Limb (tissue), 2 donors: ENCODE measurements around the gene ICAM3.
A peak's percentile ranks its signal among the peaks of the same experiment; 100 is the strongest.

Experiments used
- DNase-seq, 2 donors: peaks; one replicate each; pipeline ENCODE4 v3.0.0-alpha.2; 2016; ENCODE audit errors: extremely low spot score in 2 of 2

The ICAM3 gene

DNA sequence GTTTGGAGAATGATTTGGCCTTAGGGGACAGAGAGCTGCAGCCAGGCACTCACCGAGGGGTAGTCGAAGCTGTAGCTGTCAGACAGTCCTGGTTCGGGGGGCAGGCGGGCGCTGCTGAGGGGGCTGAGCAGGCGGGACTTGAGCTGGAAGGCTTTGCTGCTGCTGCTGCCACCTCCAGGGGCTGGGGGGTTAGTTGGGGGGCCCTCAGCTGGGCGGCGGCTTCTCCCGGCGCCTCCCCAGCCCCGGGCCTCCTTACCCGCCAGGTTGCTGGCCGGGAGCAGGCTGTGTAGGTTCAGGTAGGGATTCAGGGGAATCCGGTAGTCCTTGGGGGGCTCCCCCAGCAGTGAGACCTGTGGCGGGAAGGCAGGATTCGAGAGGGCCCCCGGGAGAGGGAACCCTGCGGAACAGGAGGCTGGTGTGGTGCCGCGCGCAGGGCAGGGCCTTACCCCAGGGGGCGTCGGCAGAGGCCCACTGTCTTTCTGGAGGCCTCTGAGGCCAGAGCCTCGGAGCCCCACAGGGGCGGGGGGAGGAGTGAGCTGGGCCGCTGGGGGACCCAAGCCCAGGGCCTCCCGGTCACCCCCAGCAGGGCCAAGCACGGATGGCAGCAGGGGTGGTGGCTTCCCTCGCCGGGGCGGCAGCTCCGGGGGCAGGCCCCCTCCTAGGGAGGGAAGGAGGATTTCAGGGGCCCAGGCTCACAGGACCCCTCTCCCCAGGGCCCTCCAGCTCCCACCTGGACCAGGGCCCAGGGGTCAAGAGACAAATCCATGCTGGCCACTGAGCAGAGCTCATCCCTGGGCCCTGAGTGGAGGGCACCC, 18.6 kb downstream of the ICAM3 start:
- no peak for DNase-seq

DNA sequence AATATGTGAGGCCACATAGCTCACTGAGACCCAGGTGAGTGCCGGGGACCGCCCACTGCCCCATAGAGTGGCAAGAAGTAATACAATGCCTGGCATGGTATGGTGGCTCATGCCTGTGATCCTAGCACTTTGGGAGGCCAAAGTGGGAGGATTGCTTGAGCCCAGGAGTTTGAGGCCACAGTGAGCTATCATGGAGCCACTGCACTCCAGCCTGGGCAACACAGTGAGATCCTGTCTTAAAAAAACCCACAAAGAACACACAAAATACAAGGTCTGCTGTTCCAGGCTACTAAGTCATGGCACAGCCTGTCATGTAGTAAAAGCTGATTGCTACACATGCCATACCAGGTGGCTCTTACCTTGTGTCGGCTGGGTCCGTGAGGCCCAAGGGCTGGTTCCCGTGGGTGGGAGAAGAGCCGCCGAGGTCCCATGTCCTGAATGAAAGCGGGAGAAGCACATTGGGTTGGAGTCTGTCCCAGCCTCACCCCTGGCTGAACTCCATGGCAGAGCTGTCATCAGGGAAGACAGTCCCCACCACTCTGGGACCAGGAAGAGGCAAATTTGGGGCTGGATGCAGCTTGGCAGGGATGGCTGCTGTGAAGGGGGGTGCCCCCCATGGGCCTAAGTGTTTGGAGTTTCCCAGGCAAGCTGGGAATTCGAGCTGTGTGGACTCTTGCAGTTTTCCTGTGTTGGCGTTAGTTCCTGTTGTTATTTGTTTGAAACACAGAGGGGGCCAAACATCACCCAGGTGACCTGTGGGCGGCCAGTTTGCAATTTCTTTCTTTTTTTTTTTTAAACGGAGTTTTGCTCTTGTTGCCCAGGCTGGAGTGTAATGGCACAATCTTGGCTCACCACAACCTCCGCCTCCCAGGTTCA, 20.4 kb downstream of the ICAM3 start:
- DNase-seq = no peak

DNA sequence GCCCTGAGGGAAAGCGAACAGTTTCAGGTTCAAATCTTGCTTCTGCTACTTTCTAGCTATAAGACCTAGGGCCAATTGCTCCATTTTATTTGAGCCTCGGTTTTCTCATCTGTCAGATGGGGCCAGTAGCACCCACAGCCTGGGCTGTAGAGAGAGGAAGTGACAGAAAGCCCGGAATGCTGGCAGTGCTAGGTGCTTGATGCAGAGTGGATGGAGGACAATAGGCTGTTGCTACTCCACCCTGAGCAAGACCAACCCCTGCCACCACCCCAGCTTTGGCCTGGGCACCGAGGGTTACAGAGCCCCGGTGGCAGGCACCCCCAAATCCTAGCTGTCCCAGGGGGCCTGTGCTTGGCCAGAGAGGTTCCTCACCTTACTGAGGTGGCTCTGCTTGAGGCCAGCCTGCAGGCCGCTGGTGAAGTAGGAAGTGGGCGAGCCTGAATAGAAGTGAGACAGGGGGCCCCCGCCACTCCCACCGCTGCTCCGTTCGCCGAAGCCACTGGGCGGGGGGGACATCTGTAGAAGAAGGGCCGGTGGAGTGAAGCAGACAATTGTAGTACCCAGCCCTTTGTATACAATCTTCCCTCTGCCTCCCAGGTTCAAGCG, 21.5 kb downstream of the ICAM3 start:
- no peak for DNase-seq

DNA sequence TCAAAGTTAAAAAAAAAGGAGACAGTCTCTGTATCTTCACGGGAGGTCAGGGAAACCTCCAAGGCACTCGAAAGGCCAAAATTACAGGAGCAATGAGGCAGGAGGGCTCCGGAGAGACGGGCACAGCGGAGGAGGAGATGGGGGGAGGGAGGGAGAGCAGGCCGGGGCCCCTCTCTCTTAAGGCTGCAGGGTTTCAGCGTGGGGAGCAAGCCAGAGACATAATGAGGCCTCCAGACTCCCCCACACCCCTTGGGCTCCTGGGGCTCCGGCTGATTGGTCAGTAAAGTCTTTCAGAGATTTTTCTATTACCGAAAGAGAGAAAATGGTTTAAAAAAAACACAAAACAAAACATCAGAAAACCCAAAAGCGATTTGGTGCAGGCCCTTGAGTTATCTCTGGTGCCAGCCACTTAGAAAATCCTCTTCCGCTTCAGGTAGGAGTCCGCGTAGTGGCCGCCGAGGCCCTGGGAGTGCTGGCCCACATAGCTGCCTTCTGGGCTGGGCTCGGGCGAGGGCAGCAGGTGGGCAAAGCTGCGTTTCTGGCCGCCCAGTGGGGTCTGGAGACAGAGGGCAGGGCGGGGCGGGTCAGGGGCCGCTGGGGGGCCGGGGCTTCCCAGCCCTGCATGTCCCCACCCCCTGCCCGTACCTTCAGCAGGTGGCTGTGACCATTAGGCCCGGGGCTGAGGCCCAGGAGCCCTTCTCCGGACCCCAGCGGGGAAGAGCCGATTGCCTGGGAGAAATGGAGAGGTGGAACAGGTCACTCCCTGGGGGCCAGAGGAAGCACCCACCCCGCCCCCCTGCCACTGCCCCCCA, 22.2 kb downstream of the ICAM3 start:
- no peak for DNase-seq

DNA sequence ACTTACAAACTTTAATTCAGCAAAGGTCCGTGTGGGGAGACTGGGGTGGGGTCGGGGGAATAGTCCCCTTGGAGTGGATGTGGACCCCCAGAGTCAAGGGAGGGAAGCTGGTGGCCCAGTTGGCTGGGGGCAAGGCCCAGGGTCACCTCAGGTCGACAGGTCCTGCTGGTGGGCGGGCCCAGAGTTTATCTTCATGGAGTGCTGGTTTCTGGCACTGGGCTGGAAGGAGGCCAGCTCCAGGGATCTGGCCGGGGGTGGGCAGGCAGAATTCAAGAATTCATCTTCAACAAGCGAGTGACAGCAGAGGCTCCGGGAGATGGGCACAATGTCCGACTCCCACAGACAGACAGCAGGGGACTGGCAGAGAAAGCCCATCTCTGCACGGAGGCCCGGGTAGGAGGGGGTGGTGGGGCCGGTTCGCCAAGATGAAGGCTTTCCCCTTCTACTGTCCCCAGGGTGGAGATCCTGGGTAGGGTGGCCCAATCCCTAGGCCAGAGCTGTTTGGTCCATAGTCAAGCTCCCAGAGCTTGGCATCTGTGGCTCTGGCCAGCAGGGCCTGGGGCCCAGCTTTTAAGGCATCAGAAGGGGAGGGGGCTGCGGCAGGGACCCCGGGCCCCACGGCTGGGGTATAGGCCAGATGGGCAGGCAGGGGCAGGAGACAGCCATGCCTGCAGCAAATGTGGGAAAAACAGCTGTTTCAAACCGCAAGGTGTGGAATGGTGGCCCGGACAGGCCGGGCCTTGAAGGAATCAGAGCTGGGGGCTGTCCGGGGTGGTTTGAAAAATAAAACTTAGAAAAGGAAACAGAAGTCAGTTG, 23.0 kb downstream of the ICAM3 start:
- no peak for DNase-seq

DNA sequence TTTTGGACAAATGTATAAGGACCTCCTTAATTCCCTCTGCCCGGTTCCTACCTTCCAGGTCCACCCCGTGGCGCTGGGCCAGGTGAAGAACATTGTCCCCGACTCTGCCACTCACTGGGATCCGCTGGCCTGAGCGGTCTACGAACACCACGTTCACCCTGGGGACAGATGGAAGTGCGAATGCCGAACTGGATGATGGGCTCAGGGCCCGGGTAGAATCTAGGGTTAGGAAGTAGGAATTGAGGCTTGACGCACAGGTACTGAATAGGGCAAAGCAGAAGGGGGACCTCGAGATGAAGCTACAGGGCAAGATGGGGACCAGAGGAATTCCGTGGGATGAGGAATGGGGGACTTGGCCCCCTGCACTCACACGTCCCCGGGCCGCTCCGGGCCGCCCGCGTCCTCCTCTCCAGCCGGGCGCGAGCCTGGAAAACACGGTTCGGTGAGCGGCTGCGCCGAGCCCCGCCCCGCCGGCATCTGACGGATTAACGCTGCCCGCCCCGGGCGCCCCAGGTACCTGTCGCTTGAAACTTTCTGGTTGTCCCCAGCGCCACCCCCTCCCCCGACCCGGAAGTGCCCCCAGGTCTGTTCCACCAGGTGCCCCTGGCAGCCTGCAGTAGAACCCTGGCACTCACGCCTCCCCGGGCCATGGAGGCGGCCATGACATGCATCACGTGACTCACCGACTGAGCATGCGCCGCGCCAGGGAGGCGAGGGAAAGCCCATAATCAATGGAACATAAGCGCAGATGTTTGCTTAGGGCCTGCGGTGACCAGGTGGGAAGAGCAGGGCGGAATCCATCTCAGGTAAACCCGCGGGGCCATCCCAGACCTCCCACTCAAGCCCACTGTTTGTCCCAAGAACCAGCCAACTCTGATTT, 23.8 kb downstream of the ICAM3 start, which contains the start of gene FDX2:
Gene FDX2, minus strand, starts transcription at position 681 of the 880 bp plus-strand sequence. Its CDS starts 19 bp downstream, at position 662.
- peak; percentile 84 to 92 for DNase-seq

DNA sequence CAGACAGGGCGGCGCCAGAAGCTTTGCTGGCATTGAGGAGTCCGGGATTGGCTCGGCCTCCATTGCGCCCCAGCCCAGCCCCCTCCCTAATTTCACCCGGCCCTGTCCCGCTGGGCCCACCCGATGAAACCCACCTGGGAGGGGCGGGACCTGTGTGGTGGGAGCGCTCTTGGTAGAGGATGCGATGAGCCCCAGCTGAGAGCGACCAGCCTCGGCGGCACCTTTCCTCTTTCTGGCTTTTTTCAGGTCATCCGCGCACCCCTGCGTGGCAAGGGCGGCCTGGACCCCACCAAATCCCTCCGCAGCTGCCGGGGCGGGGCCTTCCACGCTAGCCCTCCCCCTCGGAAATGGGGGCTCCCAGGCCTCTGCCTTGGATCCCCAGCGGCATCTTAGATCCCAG, 30.0 kb downstream of the ICAM3 start, which contains the start of gene ZGLP1:
Gene ZGLP1, minus strand, starts transcription at position 393 of the 400 bp plus-strand sequence.
- DNase-seq = no peak

DNA sequence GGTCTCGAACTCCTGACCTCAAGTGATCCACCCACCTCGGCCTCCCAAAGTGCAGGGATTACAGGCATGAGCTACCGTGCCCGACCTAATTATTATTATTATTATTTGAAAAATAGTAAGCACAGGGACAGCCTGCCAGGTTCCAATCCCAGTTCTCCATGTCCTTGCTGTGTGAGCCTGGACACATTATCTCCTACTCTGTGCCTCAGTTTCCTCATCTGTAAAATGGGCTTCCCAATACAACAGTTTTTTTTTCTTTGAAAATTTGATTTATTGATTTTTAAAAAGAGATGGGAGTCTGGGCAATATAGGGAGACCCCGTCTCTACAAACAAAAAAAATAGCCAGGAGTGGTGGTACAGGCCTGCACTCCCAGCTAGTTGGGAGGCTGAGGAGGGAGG, 33.1 kb downstream of the ICAM3 start:
- no peak for DNase-seq

DNA sequence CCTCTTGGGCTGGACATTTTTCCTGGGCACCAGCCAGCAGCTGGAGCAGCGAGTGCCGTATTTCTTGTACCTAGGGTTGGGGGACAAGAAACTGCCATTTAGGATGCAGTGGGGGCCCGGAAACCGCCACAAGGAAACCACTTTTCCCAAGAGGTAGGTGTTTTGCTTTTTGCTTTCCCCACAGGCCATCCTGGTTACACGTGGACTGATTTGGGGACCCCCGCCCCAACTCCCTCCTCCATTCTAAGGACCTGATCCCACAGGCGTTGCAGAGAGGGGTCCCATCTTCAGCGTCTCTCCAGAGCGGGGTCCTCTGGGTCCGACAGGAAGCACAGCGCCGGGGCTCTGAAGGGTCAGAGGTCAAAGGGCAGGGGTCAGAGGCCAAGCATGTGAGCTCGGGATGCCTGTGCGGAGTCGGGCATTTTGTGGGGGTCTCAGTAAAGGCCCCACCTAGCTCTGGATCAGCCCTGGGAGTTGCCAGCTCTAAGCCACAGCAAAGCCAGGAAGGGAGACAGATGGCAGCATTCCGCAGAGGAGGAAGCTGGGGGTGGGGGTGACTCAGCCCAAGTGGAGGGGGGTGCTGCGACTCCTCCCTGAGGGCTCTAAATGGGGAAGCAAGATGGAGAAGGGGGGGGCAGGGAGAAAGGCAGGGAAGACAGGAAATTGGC, 34.2 kb downstream of the ICAM3 start:
- DNase-seq = no peak

DNA sequence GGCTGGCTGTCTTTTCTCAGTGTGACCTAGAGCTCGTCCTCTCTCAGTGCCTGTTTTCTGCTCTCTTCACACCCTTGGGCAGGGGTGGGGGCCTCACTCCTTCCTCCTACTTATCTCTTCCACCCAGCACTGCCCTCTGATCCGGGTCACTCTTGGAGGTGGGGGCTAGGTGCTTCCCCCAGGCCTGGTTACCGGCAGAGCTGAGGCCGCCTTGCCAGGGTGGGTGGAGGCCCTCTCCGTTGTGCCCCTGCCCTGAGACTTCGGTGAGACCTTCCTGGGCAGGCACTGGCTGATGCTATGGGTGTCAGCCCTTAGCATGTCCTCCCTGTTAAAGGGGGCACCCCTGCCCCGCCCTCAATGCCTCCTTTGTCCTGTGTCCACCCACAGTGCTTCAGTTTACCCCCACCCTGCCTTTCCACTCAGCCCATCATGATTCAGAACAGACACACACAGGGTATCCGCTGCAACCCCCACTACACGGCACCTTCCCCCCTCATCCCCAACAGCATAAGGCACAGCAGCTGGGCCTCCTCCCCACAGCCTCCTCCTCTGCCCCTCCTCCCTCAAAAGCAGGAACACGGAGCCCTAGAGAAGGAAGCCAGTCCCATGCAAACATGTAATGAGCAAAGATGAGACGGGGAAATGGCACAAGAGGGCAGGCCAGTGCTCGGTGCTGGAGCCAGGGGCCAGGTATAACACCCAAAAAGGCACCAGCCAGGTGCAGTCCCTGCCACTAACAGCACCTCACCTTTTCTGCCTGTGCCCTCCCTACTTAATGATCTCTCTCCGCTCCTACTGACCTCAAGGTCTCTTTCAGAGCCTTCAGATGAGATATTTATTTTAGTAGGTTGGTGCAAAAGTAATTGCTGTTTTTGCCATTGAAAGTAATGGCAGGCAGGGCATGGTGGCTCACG, 39.6 kb downstream of the ICAM3 start:
- no peak for DNase-seq

DNA sequence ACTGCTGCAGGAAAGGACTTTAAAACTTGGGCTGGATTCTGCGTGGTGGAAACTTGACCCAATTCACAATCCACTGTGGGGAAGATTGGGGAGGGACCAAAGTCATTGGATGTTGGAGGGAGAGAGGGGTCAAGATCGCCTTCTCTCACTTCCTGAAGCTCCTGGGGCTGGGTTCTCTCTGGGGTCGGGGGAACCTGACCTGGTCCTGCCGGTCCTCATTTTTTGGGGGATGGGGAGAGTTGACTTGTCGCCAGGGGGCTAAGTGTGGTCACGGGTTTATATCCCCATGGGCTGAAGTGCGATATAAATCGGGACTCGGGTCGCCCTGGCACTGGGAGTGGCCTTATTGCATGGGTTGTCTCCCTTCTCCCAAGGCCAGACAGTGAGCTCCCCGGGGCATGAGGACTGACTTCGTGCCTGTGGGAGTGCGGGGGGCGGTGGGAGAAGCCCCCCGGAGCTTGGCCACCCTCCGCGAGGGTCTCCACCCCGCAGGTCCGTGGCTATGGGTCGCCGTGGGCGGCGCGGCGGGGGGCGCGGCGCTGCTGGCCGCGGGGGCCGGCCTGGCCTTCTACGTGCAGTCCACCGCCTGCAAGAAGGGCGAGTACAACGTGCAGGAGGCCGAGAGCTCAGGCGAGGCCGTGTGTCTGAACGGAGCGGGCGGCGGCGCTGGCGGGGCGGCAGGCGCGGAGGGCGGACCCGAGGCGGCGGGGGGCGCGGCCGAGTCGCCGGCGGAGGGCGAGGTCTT, 43.4 kb downstream of the ICAM3 start:
- DNase-seq = no peak

DNA sequence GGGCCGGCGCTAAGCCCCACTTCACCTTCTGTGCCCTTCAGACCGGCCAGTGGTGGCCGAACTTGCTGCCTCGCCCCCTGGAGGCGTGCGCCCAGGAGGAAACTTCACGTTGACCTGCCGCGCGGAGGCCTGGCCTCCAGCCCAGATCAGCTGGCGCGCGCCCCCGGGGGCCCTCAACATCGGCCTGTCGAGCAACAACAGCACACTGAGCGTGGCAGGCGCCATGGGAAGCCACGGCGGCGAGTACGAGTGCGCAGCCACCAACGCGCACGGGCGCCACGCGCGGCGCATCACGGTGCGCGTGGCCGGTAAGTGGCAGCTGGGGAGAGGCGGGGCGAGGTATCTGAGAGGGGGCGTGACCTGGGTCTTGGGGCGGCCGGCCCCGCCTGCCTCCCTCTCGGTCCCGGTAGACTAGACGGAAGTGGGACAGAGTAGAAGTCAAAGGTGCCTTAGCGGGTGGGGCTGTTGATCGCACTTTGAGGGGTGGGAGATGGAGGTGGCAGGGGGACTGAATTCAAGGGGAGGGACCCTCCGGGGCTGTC, 44.0 kb downstream of the ICAM3 start:
- DNase-seq = no peak

DNA sequence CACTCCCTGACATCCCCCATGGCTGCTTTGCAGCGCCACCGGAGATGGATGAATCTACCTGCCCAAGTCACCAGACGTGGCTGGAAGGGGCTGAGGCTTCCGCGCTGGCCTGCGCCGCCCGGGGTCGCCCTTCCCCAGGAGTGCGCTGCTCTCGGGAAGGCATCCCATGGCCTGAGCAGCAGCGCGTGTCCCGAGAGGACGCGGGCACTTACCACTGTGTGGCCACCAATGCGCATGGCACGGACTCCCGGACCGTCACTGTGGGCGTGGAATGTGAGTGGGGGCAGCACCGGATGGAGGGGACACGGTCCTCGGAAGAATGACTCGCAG, 45.1 kb downstream of the ICAM3 start:
- no peak for DNase-seq

DNA sequence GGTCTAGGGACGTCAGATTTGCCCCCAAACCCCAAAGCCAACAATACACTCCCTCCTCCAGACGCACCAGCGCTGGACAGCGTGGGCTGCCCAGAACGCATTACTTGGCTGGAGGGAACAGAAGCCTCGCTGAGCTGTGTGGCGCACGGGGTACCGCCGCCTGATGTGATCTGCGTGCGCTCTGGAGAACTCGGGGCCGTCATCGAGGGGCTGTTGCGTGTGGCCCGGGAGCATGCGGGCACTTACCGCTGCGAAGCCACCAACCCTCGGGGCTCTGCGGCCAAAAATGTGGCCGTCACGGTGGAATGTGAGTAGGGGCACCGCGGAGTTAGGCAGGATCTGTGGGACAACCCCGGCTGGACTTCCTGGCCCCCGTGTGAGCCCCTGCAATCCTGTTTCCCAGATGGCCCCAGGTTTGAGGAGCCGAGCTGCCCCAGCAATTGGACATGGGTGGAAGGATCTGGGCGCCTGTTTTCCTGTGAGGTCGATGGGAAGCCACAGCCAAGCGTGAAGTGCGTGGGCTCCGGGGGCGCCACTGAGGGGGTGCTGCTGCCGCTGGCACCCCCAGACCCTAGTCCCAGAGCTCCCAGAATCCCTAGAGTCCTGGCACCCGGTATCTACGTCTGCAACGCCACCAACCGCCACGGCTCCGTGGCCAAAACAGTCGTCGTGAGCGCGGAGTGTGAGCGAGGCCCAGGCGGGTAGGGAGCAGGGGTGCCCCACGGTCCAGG, 45.6 kb downstream of the ICAM3 start:
- no peak for DNase-seq

DNA sequence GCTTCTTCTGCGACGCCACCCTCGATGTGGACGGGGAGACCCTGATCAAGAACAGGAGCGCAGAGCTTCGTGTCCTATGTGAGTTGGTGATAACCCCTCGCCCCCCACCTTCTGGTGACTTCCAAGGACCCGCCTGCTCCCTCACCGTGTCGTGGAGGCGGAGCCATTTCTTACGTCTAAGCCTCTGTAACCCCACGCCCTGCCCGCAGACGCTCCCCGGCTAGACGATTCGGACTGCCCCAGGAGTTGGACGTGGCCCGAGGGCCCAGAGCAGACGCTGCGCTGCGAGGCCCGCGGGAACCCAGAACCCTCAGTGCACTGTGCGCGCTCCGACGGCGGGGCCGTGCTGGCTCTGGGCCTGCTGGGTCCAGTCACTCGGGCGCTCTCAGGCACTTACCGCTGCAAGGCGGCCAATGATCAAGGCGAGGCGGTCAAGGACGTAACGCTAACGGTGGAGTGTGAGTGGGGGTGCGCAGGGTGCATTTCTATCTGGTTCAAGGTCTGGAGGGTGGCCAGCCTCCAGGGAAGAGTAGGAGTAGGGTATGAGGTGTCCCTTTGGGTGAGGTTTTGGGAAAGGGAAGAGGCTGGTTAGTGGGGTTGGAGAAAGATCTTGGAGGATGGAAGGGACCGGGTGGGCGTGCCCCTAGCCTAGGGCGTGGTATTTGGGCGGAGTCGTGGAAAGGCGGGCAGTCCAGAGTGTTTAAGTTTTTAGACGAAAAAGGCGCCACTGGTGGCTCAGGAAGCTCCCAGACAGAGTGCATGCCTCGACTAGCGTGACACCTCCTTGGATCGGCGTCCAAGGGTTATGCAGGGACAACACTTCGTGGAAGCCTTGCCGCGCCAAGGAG, 46.4 kb downstream of the ICAM3 start:
- DNase-seq = no peak
